ENCODE data around the gene DPH7.
"Not testable (repeated sequence)": the region's sequence is repeated elsewhere in the genome, so short reads cannot be mapped to it uniquely, and the experiment has no call there.

DNA sequence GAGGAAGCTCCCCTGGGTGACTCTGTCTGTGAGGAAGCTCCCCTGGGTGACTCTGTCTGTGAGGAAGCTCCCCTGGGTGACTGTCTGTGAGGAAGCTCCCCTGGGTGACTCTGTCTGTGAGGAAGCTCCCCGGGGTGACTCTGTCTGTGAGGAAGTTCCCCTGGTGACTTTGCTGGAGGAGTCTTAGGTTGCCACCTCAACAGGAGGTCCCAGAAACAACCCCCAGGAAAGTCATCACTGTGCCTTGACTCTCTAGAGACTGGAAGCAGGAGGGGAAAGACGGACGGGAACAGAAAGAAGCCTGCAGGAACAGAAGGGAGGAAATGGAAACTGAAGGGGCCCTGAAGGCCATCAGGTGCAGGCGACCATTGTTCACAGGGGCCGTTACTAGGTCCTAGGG lies 10.3 kb downstream of the DPH7 start:
- TF ChIP-seq, protein P1, sequence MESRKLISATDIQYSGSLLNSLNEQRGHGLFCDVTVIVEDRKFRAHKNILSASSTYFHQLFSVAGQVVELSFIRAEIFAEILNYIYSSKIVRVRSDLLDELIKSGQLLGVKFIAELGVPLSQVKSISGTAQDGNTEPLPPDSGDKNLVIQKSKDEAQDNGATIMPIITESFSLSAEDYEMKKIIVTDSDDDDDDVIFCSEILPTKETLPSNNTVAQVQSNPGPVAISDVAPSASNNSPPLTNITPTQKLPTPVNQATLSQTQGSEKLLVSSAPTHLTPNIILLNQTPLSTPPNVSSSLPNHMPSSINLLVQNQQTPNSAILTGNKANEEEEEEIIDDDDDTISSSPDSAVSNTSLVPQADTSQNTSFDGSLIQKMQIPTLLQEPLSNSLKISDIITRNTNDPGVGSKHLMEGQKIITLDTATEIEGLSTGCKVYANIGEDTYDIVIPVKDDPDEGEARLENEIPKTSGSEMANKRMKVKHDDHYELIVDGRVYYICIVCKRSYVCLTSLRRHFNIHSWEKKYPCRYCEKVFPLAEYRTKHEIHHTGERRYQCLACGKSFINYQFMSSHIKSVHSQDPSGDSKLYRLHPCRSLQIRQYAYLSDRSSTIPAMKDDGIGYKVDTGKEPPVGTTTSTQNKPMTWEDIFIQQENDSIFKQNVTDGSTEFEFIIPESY (IDR thresholded peaks at IDR 0.05), result not testable (repeated sequence)
- TF ChIP-seq RAD21 (IDR thresholded peaks at IDR 0.05); CTCF (IDR thresholded peaks at IDR 0.05; ENCODE audit: low read depth, low read length, missing input control): not testable (repeated sequence)

All from liver (tissue), 3 donors.